Measurements from ENCODE around the gene ZNF280C. TPM values are rescaled to one million over a fixed set of nuclear protein-coding genes. Genes with fewer than 3 reads are reported as not detected.

The ZNF280C gene
- total RNA-seq, 1 experiment from 2014 or later: 7.8 TPM

GRCh38 chrX:130212371-130212770, 56.3 kb downstream of the ZNF280C start:
- H3K9me3 ChIP-seq (ENCODE audit: insufficient read depth, low read depth): no peaks in the 10 kb centered on the region
- DNase-seq: no peak
- no peaks in the 10 kb centered on the region for H3K27me3 ChIP-seq (ENCODE audit: insufficient read depth, low read depth)
- H3K79me2 ChIP-seq (ENCODE audit: low read depth): no peaks in the 10 kb centered on the region
- H3K27ac ChIP-seq: no peak overlapping the region
- ChIA-PET POLR2A (ENCODE audit: unreplicated experiment) (no interaction called here), CTCF (no interaction called here)
- H3K4me1 ChIP-seq (replicated peaks; ENCODE audit: insufficient read depth): no peaks in the 10 kb centered on the region
- H3F3A ChIP-seq (ENCODE audit: insufficient read depth, low read depth): no peaks in the 10 kb centered on the region
- no peaks in the 10 kb centered on the region for H4K20me1 ChIP-seq (ENCODE audit: insufficient read depth)
- H3K4me3 ChIP-seq: no peak overlapping the region
- no TSS peak for BruUV-seq (replicated peaks)
- H3K9me2 ChIP-seq (ENCODE audit: insufficient read depth): no peaks in the 10 kb centered on the region
- H3K4me2 ChIP-seq: no peak overlapping the region
- no peak for TF ChIP-seq EZH2 (IDR thresholded peaks at IDR 0.05; ENCODE audit: low read depth)
- no peak overlapping the region for H2AFZ ChIP-seq
- peaks cover 29% of the 10 kb centered on the region; the same call in 1 of the 2 replicates for H3K36me3 ChIP-seq (ENCODE audit: low read depth)
- intact Hi-C loops (cut with micrococcal nuclease; ENCODE audit: unreplicated experiment): no loop called here

- Histone ChIP-seq H3K4me2 (no peak overlapping the region), H2AFZ (no peak overlapping the region), H3K79me2 (ENCODE audit: low read depth) (no peaks in the 10 kb centered on the region), H3K4me3 (no peak overlapping the region), H3F3A (ENCODE audit: insufficient read depth, low read depth) (no peaks in the 10 kb centered on the region), H3K27ac (no peak overlapping the region), H3K4me1 (replicated peaks; ENCODE audit: insufficient read depth) (no peaks in the 10 kb centered on the region), H4K20me1 (ENCODE audit: insufficient read depth) (no peaks in the 10 kb centered on the region), H3K9me3 (ENCODE audit: insufficient read depth, low read depth) (no peaks in the 10 kb centered on the region), H3K27me3 (ENCODE audit: insufficient read depth, low read depth) (no peaks in the 10 kb centered on the region), H3K36me3 (ENCODE audit: low read depth) (peaks cover 24% of the 10 kb centered on the region; the same call in 1 of the 2 replicates), H3K9me2 (ENCODE audit: insufficient read depth) (no peaks in the 10 kb centered on the region)
- DNase-seq: no peak
- CTCF ChIA-PET: no interaction called here
- no TSS peak for BruUV-seq (replicated peaks)
- POLR2A ChIA-PET (ENCODE audit: unreplicated experiment): no interaction called here
- no peak for TF ChIP-seq CTCF (conservative IDR thresholded peaks at IDR 0.05)
- no peak for TF ChIP-seq EZH2 (IDR thresholded peaks at IDR 0.05; ENCODE audit: low read depth)
- intact Hi-C loops (cut with micrococcal nuclease; ENCODE audit: unreplicated experiment): no loop called here
Observed at GRCh38 chrX:130211415-130212186, 57.1 kb downstream of the ZNF280C start.

DNA sequence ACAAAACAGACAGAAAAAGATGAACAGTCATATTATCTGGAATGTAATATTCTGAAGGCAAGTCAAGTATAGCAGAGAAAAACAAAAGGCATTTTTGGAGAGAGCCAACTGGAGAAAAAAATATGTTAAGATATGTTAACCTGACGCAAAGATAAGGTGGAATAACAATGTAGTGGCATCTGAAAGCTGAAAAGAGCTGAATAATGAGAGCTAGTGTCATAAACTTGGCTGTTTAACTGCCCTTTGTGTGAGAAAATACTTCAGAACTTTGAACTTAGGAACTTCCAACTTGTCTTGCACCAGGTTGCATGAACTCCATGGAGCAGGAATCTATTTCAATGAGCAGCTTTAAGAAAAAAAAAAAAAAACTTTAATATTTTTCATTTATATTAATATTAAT, 64.1 kb downstream of the ZNF280C start:
- Histone ChIP-seq H3K9me2 (ENCODE audit: insufficient read depth) (no peaks in the 10 kb centered on the region), H3F3A (ENCODE audit: insufficient read depth, low read depth) (no peaks in the 10 kb centered on the region), H2AFZ (no peak overlapping the region), H3K4me2 (no peak overlapping the region), H3K36me3 (ENCODE audit: low read depth) (0 out of 2 replicates have a peak, but pooled peaks cover 10% of the 10 kb centered on the region), H4K20me1 (ENCODE audit: insufficient read depth) (no peaks in the 10 kb centered on the region), H3K4me1 (replicated peaks; ENCODE audit: insufficient read depth) (no peaks in the 10 kb centered on the region), H3K27me3 (ENCODE audit: insufficient read depth, low read depth) (no peaks in the 10 kb centered on the region), H3K79me2 (ENCODE audit: low read depth) (no peaks in the 10 kb centered on the region), H3K27ac (no peak overlapping the region), H3K4me3 (no peak overlapping the region), H3K9me3 (ENCODE audit: insufficient read depth, low read depth) (no peaks in the 10 kb centered on the region)
- ChIA-PET POLR2A (ENCODE audit: unreplicated experiment) (no interaction called here), CTCF (interaction anchor here (0.6 kb wide), 1 partner anchor 639 kb away, joined by 4 read pairs; no protein-coding TSS in a partner anchor)
- no peak for DNase-seq
- no peak for TF ChIP-seq EZH2 (IDR thresholded peaks at IDR 0.05; ENCODE audit: low read depth)
- no peak for TF ChIP-seq CTCF (conservative IDR thresholded peaks at IDR 0.05)
- no TSS peak for BruUV-seq (replicated peaks)
- intact Hi-C loops (cut with micrococcal nuclease; ENCODE audit: unreplicated experiment): no loop called here

Measured in PC-9 (cell line).